Daoy (cell line): Measurements from ENCODE around the gene IQCM. TPM values are rescaled to one million over a fixed set of nuclear protein-coding genes. Genes with fewer than 3 reads are reported as not detected.

ENCODE experiments used
- DNase-seq: peaks from one replicate; pipeline ENCODE4 v3.0.0-alpha.2; 2015; ENCODE audit warnings: low read depth
- total RNA-seq: library from RNA; depleted of rRNA; stranded (reverse); fragments of >200 nt; shearing (Covaris generic); gene quantifications from 2 replicates; pipeline ENCODE4 v1.2.3, GENCODE V29; 2014

IQCM gene
- total RNA-seq, 1 experiment from 2014 or later = not detected

- peak; percentile 14 for DNase-seq
Measured at GRCh38 chr4:149781150-149781549, 34.5 kb downstream of the IQCM start.

- DNase-seq = no peak
Measured at GRCh38 chr4:149768477-149768876, 47.2 kb downstream of the IQCM start.

GRCh38 chr4:149766135-149766534 lies 49.5 kb downstream of the IQCM start:
- DNase-seq = no peak

- DNase-seq = peak; percentile 2
Measured at GRCh38 chr4:149765630-149766029, 50.0 kb downstream of the IQCM start.

GRCh38 chr4:149755969-149756368 lies 59.7 kb downstream of the IQCM start:
- DNase-seq = no peak

- DNase-seq = no peak
Measured at GRCh38 chr4:149754526-149754925, 61.1 kb downstream of the IQCM start.

- DNase-seq = no peak
Measured at GRCh38 chr4:149752729-149753128, 62.9 kb downstream of the IQCM start.

- DNase-seq = no peak
Measured at GRCh38 chr4:149751174-149751573, 64.5 kb downstream of the IQCM start.

- no peak for DNase-seq
Measured at GRCh38 chr4:149749784-149750183, 65.9 kb downstream of the IQCM start.

- DNase-seq = no peak
Measured at GRCh38 chr4:149747646-149748045, 68.0 kb downstream of the IQCM start.

- no peak for DNase-seq
Measured at GRCh38 chr4:149746276-149746675, 69.4 kb downstream of the IQCM start.

GRCh38 chr4:149741186-149741831 lies 74.3 kb downstream of the IQCM start:
- DNase-seq = no peak

- DNase-seq = no peak
Measured at GRCh38 chr4:149738156-149738555, 77.5 kb downstream of the IQCM start.

GRCh38 chr4:149735796-149736195 lies 79.8 kb downstream of the IQCM start:
- DNase-seq = no peak

GRCh38 chr4:149728444-149728843 lies 87.2 kb downstream of the IQCM start:
- DNase-seq = no peak

- DNase-seq = no peak
Measured at GRCh38 chr4:149727663-149728062, 88.0 kb downstream of the IQCM start.

GRCh38 chr4:149723065-149723464 lies 92.6 kb downstream of the IQCM start:
- no peak for DNase-seq

GRCh38 chr4:149719806-149720205 lies 95.8 kb downstream of the IQCM start:
- DNase-seq = no peak

GRCh38 chr4:149719357-149719756 lies 96.3 kb downstream of the IQCM start:
- no peak for DNase-seq

GRCh38 chr4:149718500-149718899 lies 97.1 kb downstream of the IQCM start:
- DNase-seq = no peak

- DNase-seq = no peak
Measured at GRCh38 chr4:149716728-149717127, 98.9 kb downstream of the IQCM start.

- no peak for DNase-seq
Measured at GRCh38 chr4:149715822-149716585, 99.6 kb downstream of the IQCM start.

GRCh38 chr4:149713031-149713430 lies 102.6 kb downstream of the IQCM start:
- no peak for DNase-seq
